GM21529 (cell line): ENCODE results near the gene GJB1.
A peak's percentile ranks its signal among the peaks of the same experiment; 100 is the strongest.
"Not testable (repeated sequence)": the region's sequence is repeated elsewhere in the genome, so short reads cannot be mapped to it uniquely, and the experiment has no call there.

Source experiments
- ATAC-seq: cut with Tn5 transposase; IDR thresholded peaks from one replicate; pipeline ENCODE4 v1.9.1; 2021; ENCODE audit not compliant: unreplicated experiment

The GJB1 gene

DNA sequence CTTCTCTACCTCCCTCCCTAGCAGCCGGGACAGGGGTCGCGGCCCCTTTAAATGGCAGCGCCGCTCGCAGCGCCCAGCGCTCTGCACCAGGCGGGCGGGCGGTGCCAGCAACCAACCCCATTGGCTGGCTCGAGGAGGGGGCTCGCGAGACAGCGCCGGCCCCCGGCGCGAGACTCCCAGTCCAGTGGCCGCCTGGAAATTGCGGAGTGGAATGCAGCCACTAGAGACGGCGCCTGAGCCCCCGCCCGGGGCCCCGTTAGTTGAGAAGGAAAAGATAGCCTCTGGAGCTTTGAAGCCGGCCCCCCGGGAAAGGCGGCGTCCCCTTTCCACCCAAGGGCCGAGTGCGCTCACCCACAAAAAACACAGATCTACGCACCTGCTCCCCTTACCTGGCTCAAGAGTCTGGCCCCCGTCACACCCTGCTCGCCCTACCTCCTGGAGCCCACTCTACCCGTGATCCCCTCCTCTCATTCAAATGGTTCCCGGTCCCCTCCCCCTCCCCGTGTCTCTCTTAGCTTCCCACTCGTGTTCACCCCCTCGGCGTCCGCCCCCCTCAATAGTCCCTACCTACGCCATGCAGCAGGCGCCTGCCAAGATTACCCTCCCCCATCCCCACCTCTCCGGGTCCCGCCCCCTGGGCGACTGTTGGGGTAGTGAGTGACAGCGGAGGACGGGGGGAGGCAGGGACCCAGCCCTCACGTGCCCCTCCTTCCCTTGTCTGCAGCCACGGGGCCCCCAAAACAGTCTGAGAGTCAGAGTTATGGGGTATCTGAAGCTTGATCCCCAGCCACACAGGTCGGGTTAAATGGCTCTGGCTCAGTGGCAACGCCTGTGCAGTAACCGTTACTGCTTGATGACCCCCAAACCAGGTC lies 31.3 kb downstream of the GJB1 start, which contains the start of gene ZMYM3:
Gene ZMYM3, minus strand, starts transcription at position 49 of the 872 bp plus-strand sequence. CDS start 885 bp downstream, outside the sequence.
- ATAC-seq, result peak; percentile 79

DNA sequence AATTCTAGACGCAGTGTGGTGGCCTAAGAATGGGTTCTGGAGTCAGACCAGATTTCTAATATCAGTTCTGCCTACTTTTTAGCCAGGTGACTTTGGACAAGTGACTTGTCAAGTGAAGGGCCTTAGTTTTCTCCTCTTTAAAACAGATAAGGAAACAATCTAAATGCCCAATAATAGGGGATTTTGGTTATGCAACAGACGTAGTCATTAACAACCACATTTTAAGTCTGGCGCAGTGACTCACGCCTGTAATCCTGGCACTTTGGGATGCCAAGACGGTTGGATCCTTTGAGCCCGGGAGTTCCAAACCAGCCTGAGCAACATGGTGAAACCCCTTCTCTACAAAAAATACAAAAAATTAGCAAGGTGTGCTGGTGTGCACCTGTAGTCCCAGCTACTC lies 33.0 kb downstream of the GJB1 start:
- ATAC-seq, result no peak

DNA sequence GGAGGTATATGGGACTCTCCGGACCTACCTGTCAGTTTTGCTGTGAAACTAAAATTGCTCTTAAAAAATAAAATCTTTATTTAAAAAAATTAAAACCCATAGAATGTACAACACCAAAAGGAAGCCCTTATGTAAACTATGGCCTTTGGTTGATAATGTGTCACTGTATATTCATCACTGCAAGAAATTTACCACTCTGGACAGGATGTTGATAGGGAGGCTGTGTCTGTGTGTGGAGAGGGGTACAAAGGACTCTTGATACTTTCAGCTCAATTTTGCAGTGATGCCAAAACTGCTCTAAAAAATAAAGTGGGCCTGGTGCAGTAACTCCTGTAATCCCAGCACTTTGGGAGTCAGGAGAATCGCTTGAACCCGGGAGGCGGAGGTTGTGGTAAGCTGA lies 33.8 kb downstream of the GJB1 start:
- ATAC-seq, result no peak

DNA sequence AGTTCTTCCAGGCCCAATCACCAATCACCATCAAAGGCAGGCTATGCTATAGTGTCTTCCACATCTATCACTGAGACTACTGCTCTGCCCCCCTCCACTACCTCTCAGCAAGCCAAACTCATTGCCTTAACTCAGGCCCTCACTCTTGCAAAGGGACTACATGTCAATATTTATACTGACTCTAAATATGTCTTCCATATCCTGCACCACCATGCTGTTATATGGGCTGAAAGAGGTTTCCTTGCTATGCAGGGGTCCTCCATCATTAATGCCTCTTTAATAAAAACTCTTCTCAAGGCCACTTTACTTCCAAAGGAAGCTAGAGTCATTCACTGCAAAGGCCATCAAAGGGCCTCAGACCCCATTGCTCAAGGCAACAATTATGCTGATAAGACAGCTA lies 45.6 kb downstream of the GJB1 start:
- not testable (repeated sequence) for ATAC-seq

DNA sequence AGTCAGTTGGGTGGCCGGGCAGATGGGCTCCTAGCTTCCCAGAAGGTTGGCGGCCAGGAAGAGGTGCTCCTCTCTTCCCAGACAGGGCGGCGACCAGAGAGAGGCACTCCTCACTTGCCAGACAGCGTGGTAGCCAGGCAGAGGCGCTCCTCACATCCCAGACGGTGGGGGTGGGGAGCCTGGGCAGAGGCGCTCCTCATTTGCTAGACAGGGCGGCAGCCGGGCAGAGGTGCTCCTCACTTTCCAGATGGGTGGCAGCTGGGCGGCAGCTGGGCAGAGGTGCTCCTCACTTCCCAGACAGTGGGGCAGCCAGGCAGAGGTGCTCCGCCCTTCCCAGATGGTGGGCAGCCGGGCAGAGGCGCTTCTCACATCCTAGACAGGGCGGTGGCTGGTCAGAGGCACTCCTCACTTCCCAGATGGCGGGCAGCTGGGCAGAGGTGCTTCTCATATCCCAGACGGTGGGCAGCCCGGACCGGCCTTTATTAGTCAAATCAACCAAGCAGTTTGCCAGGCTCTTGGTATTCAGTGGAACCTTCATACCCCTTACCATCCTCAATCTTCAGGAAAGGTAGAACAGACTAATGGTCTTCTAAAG lies 46.9 kb downstream of the GJB1 start:
- ATAC-seq, result no peak

DNA sequence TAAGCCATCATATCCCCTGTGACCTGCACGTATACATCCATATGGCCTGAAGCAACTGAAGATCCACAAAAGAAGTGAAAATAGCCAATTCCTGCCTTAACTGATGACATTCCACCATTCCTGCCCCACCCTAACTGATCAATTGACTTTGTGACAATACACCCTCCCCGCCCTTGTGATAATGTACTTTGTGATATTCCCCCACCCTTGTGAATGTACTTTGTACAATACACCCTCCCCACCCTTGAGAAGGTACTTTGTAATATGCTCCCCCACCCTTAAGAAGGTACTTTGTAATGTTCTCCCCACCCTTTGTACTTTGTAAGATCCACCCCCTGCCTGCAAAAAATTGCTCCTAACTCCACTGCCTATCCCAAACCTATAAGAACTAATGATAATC lies 49.3 kb downstream of the GJB1 start:
- not testable (repeated sequence) for ATAC-seq
